IMR-90 (cell line): ENCODE results near the gene FCHSD2. TPM values are rescaled to one million over a fixed set of nuclear protein-coding genes. Genes with fewer than 3 reads are reported as not detected.

ENCODE experiments used
- ATAC-seq: fragments of 200-7000 bp; cut with Tn5 transposase; 2 replicates; pipeline ENCODE4 v1.9.1; 2020; ENCODE audit warnings: low read depth, mild to moderate bottlenecking, moderate library complexity
- BruUV-seq: library from RNA; stranded (reverse); fragments of 400-500 nt; replicated peaks from 2 replicates; lab custom pipeline; 2021; lab: Mats Ljungman, UMichigan
- CTCF ChIA-PET: fragments of 300-600 bp; formaldehyde crosslinking; extraction: SDS; loops from one replicate; lab custom pipeline; 2021; ENCODE audit warnings: antibody characterized with exemption; lab: Yijun Ruan, JAX
- POLR2A ChIA-PET: fragments of 300-600 bp; sonication (Branson Sonifier 250); formaldehyde crosslinking; loops from one replicate; lab custom pipeline; 2022; ENCODE audit warnings: antibody characterized with exemption; ENCODE audit not compliant: unreplicated experiment; lab: Charles Lee
- DNase-seq: peaks from one replicate; pipeline ENCODE4 v3.0.0; 2013
- H2AFZ ChIP-seq: replicated peaks from 2 replicates; pipeline ENCODE3; 2013; ENCODE audit warnings: low read length, mild to moderate bottlenecking; ENCODE audit not compliant: poor library complexity
- H2AK5ac ChIP-seq: 2 replicates; pipeline ENCODE4 v1.6.1; 2013; ENCODE audit warnings: low read depth, low read length, inconsistent platforms
- H2AK9ac ChIP-seq: replicated peaks from 2 replicates; pipeline ENCODE3; 2013; ENCODE audit warnings: mild to moderate bottlenecking, low read depth, low read length, moderate library complexity; ENCODE audit not compliant: poor library complexity
- H2BK120ac ChIP-seq: 2 replicates; pipeline ENCODE4 v1.6.1; 2013; ENCODE audit warnings: low read depth, low read length, inconsistent platforms
- H2BK15ac ChIP-seq: 3 replicates; pipeline ENCODE4 v1.6.1; 2013; ENCODE audit warnings: low read depth, low read length, inconsistent platforms
- H2BK20ac ChIP-seq: 2 replicates; pipeline ENCODE4 v1.6.1; 2013; ENCODE audit warnings: low read depth, mild to moderate bottlenecking, inconsistent platforms, low read length, moderate library complexity
- H2BK5ac ChIP-seq: 2 replicates; pipeline ENCODE4 v1.6.1; 2013; ENCODE audit warnings: mild to moderate bottlenecking, low read depth, low read length, inconsistent platforms; ENCODE audit not compliant: poor library complexity, severe bottlenecking
- H3K14ac ChIP-seq: replicated peaks from 2 replicates; pipeline ENCODE4 v1.6.1; 2013; ENCODE audit warnings: low read depth, low read length, inconsistent platforms
- H3K18ac ChIP-seq: 2 replicates; pipeline ENCODE4 v1.6.1; 2013; ENCODE audit warnings: low read depth, low read length, control low read depth
- H3K23ac ChIP-seq: 2 replicates; pipeline ENCODE4 v1.6.1; 2013; ENCODE audit warnings: low read depth, low read length, inconsistent platforms
- H3K27ac ChIP-seq: 2 replicates; pipeline ENCODE4 v1.5.1; 2013; ENCODE audit warnings: mild to moderate bottlenecking, control low read depth, low read length; ENCODE audit not compliant: insufficient read depth
- H3K27me3 ChIP-seq: 2 replicates; pipeline ENCODE4 v1.6.1; 2013; ENCODE audit warnings: low read length; ENCODE audit not compliant: control insufficient read depth, insufficient read depth
- H3K36me3 ChIP-seq: 2 replicates; pipeline ENCODE4 v1.6.1; 2013; ENCODE audit warnings: low read length, mixed read lengths; ENCODE audit not compliant: control insufficient read depth, insufficient read depth
- H3K4ac ChIP-seq: 2 replicates; pipeline ENCODE4 v1.6.1; 2013; ENCODE audit warnings: low read depth, low read length, inconsistent platforms
- H3K4me1 ChIP-seq: 2 replicates; pipeline ENCODE4 v1.6.1; 2013; ENCODE audit warnings: low read length, mixed read lengths; ENCODE audit not compliant: control insufficient read depth, insufficient read depth
- H3K4me2 ChIP-seq: 2 replicates; pipeline ENCODE4 v1.6.1; 2013; ENCODE audit warnings: low read depth, mild to moderate bottlenecking, control low read depth, low read length, moderate library complexity
- H3K4me3 ChIP-seq: 2 replicates; pipeline ENCODE4 v1.5.1; 2013; ENCODE audit warnings: low read depth, mild to moderate bottlenecking, control low read depth, low read length, moderate library complexity; ENCODE audit not compliant: insufficient read depth
- H3K56ac ChIP-seq: 2 replicates; pipeline ENCODE4 v1.6.1; 2013; ENCODE audit warnings: low read length, inconsistent platforms; ENCODE audit not compliant: insufficient read depth; ENCODE audit errors: extremely low read depth
- H3K79me1 ChIP-seq, 2 experiments: 2 replicates each; pipeline ENCODE4 v1.6.1; 2013; ENCODE audit warnings: low read length in 2 of 2, inconsistent platforms in 1 of 2, low read depth in 1 of 2
- H3K9ac ChIP-seq: 2 replicates; pipeline ENCODE4 v1.6.1; 2013; ENCODE audit warnings: low read depth, low read length, control low read depth
- H3K9me1 ChIP-seq: 2 replicates; pipeline ENCODE4 v1.6.1; 2013; ENCODE audit warnings: low read length, inconsistent platforms; ENCODE audit not compliant: insufficient read depth
- H3K9me3 ChIP-seq: 2 replicates; pipeline ENCODE4 v1.6.1; 2013; ENCODE audit warnings: low read length; ENCODE audit not compliant: control insufficient read depth, insufficient read depth
- H4K20me1 ChIP-seq: 2 replicates; pipeline ENCODE4 v1.6.1; 2013; ENCODE audit warnings: low read length, inconsistent platforms; ENCODE audit not compliant: insufficient read depth
- H4K5ac ChIP-seq: 2 replicates; pipeline ENCODE4 v1.6.1; 2013; ENCODE audit warnings: mild to moderate bottlenecking, low read depth, low read length, control low read depth
- H4K8ac ChIP-seq, 2 experiments: 2 replicates each; pipeline ENCODE4 v1.6.1; 2013; ENCODE audit warnings: low read depth in 2 of 2, low read length in 2 of 2, control low read depth in 1 of 2, inconsistent platforms in 1 of 2
- H4K91ac ChIP-seq: 2 replicates; pipeline ENCODE4 v1.6.1; 2013; ENCODE audit warnings: low read depth, low read length, inconsistent platforms; ENCODE audit not compliant: insufficient read depth
- CEBPB ChIP-seq: IDR thresholded peaks from 2 replicates; pipeline ENCODE4 v1.6.1; 2012; ENCODE audit warnings: low read depth, low read length, improper control_type of control experiment
- MAZ ChIP-seq: IDR thresholded peaks from 2 replicates; pipeline ENCODE4 v1.6.1; 2012; ENCODE audit warnings: low read depth, mild to moderate bottlenecking, low read length, improper control_type of control experiment, moderate library complexity, borderline replicate concordance
- NFE2L2 ChIP-seq: fragments of 150-350 bp; IDR thresholded peaks from 2 replicates; pipeline ENCODE4 v1.6.1; 2016; ENCODE audit warnings: low read depth, mild to moderate bottlenecking, low read length
- SMC3 ChIP-seq: fragments of 150-350 bp; IDR thresholded peaks from 2 replicates; pipeline ENCODE4 v1.6.1; 2016; ENCODE audit warnings: low read depth, mild to moderate bottlenecking, antibody characterized with exemption, low read length, moderate library complexity
- WGBS, 2 experiments: methylation state at CpG; one replicate each; pipeline versions ENCODE4 v1.1.5 to v1.1.7; 2013; ENCODE audit warnings: missing lambda C conversion rate in 2 of 2; ENCODE audit not compliant: insufficient read length in 1 of 2; ENCODE audit errors: extremely low coverage in 2 of 2; 5-methylcytosine and 5-hydroxymethylcytosine counted together
- dilution Hi-C: fragments of 300-500 bp; cut with HindIII; formaldehyde crosslinking; loops from one replicate; pipeline ENCODE4 v1.14.3; 2018; ENCODE audit warnings: low sequenced_read_pairs; ENCODE audit not compliant: unreplicated experiment
- in situ Hi-C: fragments of 300-500 bp; cut with MboI; formaldehyde crosslinking; loops from 3 replicates; pipeline ENCODE4 v1.14.3; 2019; ENCODE audit warnings: low sequenced_read_pairs, inconsistent platforms, mixed read lengths
- intact Hi-C: fragments of 100-400 bp; cut with micrococcal nuclease; formaldehyde crosslinking; loops from 2 replicates; pipeline ENCODE4 v1.10.0; 2022
- polyA plus RNA-seq, 3 experiments: library from polyadenylated mRNA; depleted of rRNA; stranded (reverse); fragments of >200 nt; gene quantifications; 2 replicates each; pipeline ENCODE4 v1.2.3, GENCODE V29; 2012; ENCODE audit warnings: low replicate concordance in 1 of 3
- total RNA-seq: library from RNA; depleted of rRNA; stranded (reverse); fragments of >200 nt; gene quantifications from 2 replicates; pipeline ENCODE4 v1.2.3, GENCODE V29; 2012
- TF ChIP-seq, protein P1 (sequence below): fragments of 150-350 bp; IDR thresholded peaks from 2 replicates; pipeline ENCODE4 v1.6.1; 2017; ENCODE audit warnings: mild to moderate bottlenecking, antibody characterized with exemption, low read length, low read depth

The FCHSD2 gene
- total and polyA plus RNA-seq, 2 of the 4 experiments (the other 2 are of a cell fraction): 5.9 to 18.7 TPM

DNA sequence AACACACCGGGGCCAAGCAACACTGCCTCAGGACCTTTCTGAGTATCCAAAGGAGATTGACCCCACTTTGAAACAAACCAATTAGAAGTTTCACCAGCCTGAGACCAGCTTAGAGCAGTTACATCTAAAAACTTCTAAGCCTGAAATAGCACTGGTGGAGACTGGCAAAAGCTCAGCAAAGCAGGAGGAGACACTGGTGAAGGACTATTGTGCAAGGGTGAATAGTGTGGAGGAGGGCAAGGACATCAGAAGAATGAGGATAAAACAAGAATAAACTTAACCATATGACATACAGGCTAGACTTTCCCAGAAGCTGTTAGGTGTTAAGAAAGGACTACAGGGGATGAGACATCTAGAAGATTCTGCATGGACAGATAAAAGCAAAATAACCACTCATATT lies 152.4 kb downstream of the FCHSD2 start:
- Histone ChIP-seq H3K14ac (no peak overlapping the region), H3K9me1 (no peaks in the 10 kb centered on the region), H3K9ac (no peak overlapping the region), H2AFZ (no peak overlapping the region), H3K18ac (no peak overlapping the region), H2BK120ac (no peak overlapping the region), H3K23ac (no peak overlapping the region), H2BK5ac (no peak overlapping the region), H2BK20ac (no peak overlapping the region), H2AK5ac (no peak overlapping the region), H3K4me3 (no peak overlapping the region), H3K4me1 (peaks cover 2% of the 10 kb centered on the region), H3K56ac (no peak overlapping the region), H3K27ac (no peak overlapping the region), H4K20me1 (peaks cover 2% of the 10 kb centered on the region; the same call in 1 of the 2 replicates), H3K9me3 (no peaks in the 10 kb centered on the region), H4K8ac (no peak overlapping the region), H3K27me3 (no peaks in the 10 kb centered on the region), H4K5ac (no peak overlapping the region), H3K36me3 (peaks cover under 1% of the 10 kb centered on the region; the same call in 1 of the 2 replicates), H3K4ac (no peak overlapping the region), H3K79me1 (peaks cover 8 to 28% of the 10 kb centered on the region in 2 experiments; a peak in 3 of 4 replicates), H2AK9ac (no peak overlapping the region), H4K91ac (no peak overlapping the region), H3K4me2 (no peak overlapping the region), H2BK15ac (no peak overlapping the region)
- no peak for TF ChIP-seq SMC3
- TF ChIP-seq CEBPB: peak; percentile 68
- TF ChIP-seq NFE2L2: no peak
- TF ChIP-seq, protein P1, sequence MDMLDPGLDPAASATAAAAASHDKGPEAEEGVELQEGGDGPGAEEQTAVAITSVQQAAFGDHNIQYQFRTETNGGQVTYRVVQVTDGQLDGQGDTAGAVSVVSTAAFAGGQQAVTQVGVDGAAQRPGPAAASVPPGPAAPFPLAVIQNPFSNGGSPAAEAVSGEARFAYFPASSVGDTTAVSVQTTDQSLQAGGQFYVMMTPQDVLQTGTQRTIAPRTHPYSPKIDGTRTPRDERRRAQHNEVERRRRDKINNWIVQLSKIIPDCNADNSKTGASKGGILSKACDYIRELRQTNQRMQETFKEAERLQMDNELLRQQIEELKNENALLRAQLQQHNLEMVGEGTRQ: no peak
- TF ChIP-seq MAZ: no peak
- BruUV-seq: no TSS peak
- dilution Hi-C loops (no loop called here), intact Hi-C loops (no loop called here), in situ Hi-C loops (no loop called here)
- CTCF ChIA-PET: no interaction called here
- ATAC-seq: peak; percentile 67
- POLR2A ChIA-PET: no interaction called here
- no CpG with 5 or more reads among the region's 1 CpG for WGBS, 2 experiments
- peak; percentile 13 for DNase-seq
